Astrocyte (in vitro differentiated cells and primary cell): ENCODE data around the gene FSTL4. TPM values are rescaled to one million over a fixed set of nuclear protein-coding genes. Genes with fewer than 3 reads are reported as not detected.

Experiments
- DNase-seq: peaks from one replicate; pipeline ENCODE4 v3.0.0-alpha.2; 2010; ENCODE audit warnings: low read depth
- FAIRE-seq: peaks from 2 replicates; lab custom pipeline; 2011; peaks lifted over from hg19 to GRCh38; lab: Jason Lieb, UNC
- H2AFZ ChIP-seq: 2 replicates; pipeline ENCODE4 v1.6.0; 2012; ENCODE audit warnings: low read depth, low read length, inconsistent platforms
- H3K27ac ChIP-seq: 2 replicates; pipeline ENCODE4 v1.5.1; 2011; ENCODE audit warnings: low read depth, low read length, inconsistent platforms
- H3K27me3 ChIP-seq: 2 replicates; pipeline ENCODE4 v1.6.0; 2011; ENCODE audit warnings: low read length, inconsistent platforms; ENCODE audit not compliant: insufficient read depth
- H3K36me3 ChIP-seq: 2 replicates; pipeline ENCODE4 v1.5.1; 2011; ENCODE audit warnings: low read length, inconsistent platforms; ENCODE audit not compliant: insufficient read depth
- H3K4me1 ChIP-seq: 2 replicates; pipeline ENCODE4 v1.5.1; 2011; ENCODE audit warnings: low read length, inconsistent platforms; ENCODE audit not compliant: insufficient read depth
- H3K4me2 ChIP-seq: 2 replicates; pipeline ENCODE4 v1.6.0; 2012; ENCODE audit warnings: low read length, inconsistent platforms
- H3K4me3 ChIP-seq: 2 replicates; pipeline ENCODE4 v1.5.1; 2011; ENCODE audit warnings: low read depth, mild to moderate bottlenecking, low read length, inconsistent platforms; ENCODE audit not compliant: insufficient read depth
- H3K79me2 ChIP-seq: 2 replicates; pipeline ENCODE4 v1.6.0; 2012; ENCODE audit warnings: mild to moderate bottlenecking, low read length, inconsistent platforms; ENCODE audit not compliant: insufficient read depth
- H3K9ac ChIP-seq: 2 replicates; pipeline ENCODE4 v1.6.0; 2012; ENCODE audit warnings: mild to moderate bottlenecking, low read length, inconsistent platforms
- H3K9me3 ChIP-seq: 2 replicates; pipeline ENCODE4 v1.5.1; 2012; ENCODE audit warnings: low read depth, mild to moderate bottlenecking, low read length, inconsistent platforms; ENCODE audit not compliant: insufficient read depth
- H4K20me1 ChIP-seq: 2 replicates; pipeline ENCODE4 v1.6.0; 2012; ENCODE audit warnings: low read length, inconsistent platforms; ENCODE audit not compliant: insufficient read depth
- H3K27ac Mint-ChIP-seq: one replicate; pipeline ENCODE4 v1.8.0; 2021; ENCODE audit warnings: mild to moderate bottlenecking, mixed read lengths; ENCODE audit not compliant: unreplicated experiment
- H3K27me3 Mint-ChIP-seq: one replicate; pipeline ENCODE4 v1.8.0; 2021; ENCODE audit warnings: low read depth, mixed read lengths; ENCODE audit not compliant: unreplicated experiment
- H3K36me3 Mint-ChIP-seq: one replicate; pipeline ENCODE4 v1.8.0; 2021; ENCODE audit warnings: low read depth, mixed read lengths; ENCODE audit not compliant: unreplicated experiment
- H3K4me1 Mint-ChIP-seq: one replicate; pipeline ENCODE4 v1.8.0; 2021; ENCODE audit warnings: low read depth, mixed read lengths; ENCODE audit not compliant: unreplicated experiment
- H3K4me3 Mint-ChIP-seq: one replicate; pipeline ENCODE4 v1.8.0; 2021; ENCODE audit warnings: mild to moderate bottlenecking, moderate library complexity, mixed read lengths; ENCODE audit not compliant: unreplicated experiment
- H3K9me3 Mint-ChIP-seq: one replicate; pipeline ENCODE4 v1.8.0; 2021; ENCODE audit warnings: mild to moderate bottlenecking, mixed read lengths; ENCODE audit not compliant: unreplicated experiment
- CTCF ChIP-seq: IDR thresholded peaks from 2 replicates; pipeline ENCODE4 v1.5.1; 2011; ENCODE audit warnings: low read depth, mild to moderate bottlenecking, inconsistent platforms, low read length, moderate library complexity; ENCODE audit not compliant: insufficient read depth
- EZH2 ChIP-seq: IDR thresholded peaks from 2 replicates; pipeline ENCODE4 v1.6.1; 2012; ENCODE audit warnings: mild to moderate bottlenecking, low read length, inconsistent platforms; ENCODE audit not compliant: insufficient read depth
- total RNA-seq: library from RNA; stranded (reverse); gene quantifications from 2 replicates; pipeline ENCODE4 v1.2.1, GENCODE V29; 2021

Gene FSTL4
- total RNA-seq, 1 donor from 2014 or later: not detected

GRCh38 chr5:133214153-133214820, 398.1 kb downstream of the FSTL4 start:
- Histone ChIP-seq H3K4me2 (no peak overlapping the region), H3K27me3 (no peaks in the 10 kb centered on the region), H3K4me1 (no peaks in the 10 kb centered on the region), H3K9ac (no peak overlapping the region), H3K9me3 (no peaks in the 10 kb centered on the region), H3K79me2 (no peaks in the 10 kb centered on the region), H3K4me3 (no peak overlapping the region), H4K20me1 (no peaks in the 10 kb centered on the region), H2AFZ (no peak overlapping the region), H3K27ac (no peak overlapping the region), H3K36me3 (no peaks in the 10 kb centered on the region)
- no peaks in the 10 kb centered on the region for H3K4me1 Mint-ChIP-seq
- H3K4me3 Mint-ChIP-seq: no peak overlapping the region
- peaks cover 2% of the 10 kb centered on the region for H3K9me3 Mint-ChIP-seq
- H3K36me3 Mint-ChIP-seq: no peaks in the 10 kb centered on the region
- FAIRE-seq (no peak), DNase-seq (no peak)
- no peak for TF ChIP-seq CTCF
- TF ChIP-seq EZH2: no peak
- peaks cover 21% of the 10 kb centered on the region for H3K27me3 Mint-ChIP-seq
- H3K27ac Mint-ChIP-seq: no peak overlapping the region

- Histone ChIP-seq H3K4me2 (no peak overlapping the region), H3K9ac (no peak overlapping the region), H2AFZ (no peak overlapping the region), H3K27me3 (peaks cover 2% of the 10 kb centered on the region), H3K27ac (no peak overlapping the region), H3K4me1 (peaks cover 2% of the 10 kb centered on the region), H4K20me1 (no peaks in the 10 kb centered on the region), H3K79me2 (no peaks in the 10 kb centered on the region), H3K4me3 (no peak overlapping the region), H3K36me3 (no peaks in the 10 kb centered on the region), H3K9me3 (no peaks in the 10 kb centered on the region)
- Mint-ChIP-seq H3K27ac (no peak overlapping the region), H3K9me3 (peaks cover 2% of the 10 kb centered on the region), H3K27me3 (peaks cover 33% of the 10 kb centered on the region), H3K4me1 (peaks cover 10% of the 10 kb centered on the region), H3K36me3 (peaks cover 4% of the 10 kb centered on the region), H3K4me3 (no peak overlapping the region)
- FAIRE-seq (no peak), DNase-seq (no peak)
- TF ChIP-seq CTCF (no peak), EZH2 (no peak)
These were observed 406.7 kb downstream of the FSTL4 start for GRCh38 chr5:133205649-133206048.

- Histone ChIP-seq H2AFZ (no peak overlapping the region), H3K4me2 (no peak overlapping the region), H4K20me1 (no peaks in the 10 kb centered on the region), H3K79me2 (no peaks in the 10 kb centered on the region), H3K4me3 (no peak overlapping the region), H3K27me3 (peaks cover 2% of the 10 kb centered on the region), H3K9me3 (no peaks in the 10 kb centered on the region), H3K36me3 (no peaks in the 10 kb centered on the region), H3K9ac (no peak overlapping the region), H3K4me1 (peaks cover 2% of the 10 kb centered on the region), H3K27ac (no peak overlapping the region)
- TF ChIP-seq EZH2: no peak
- peaks cover 2% of the 10 kb centered on the region for H3K9me3 Mint-ChIP-seq
- peaks cover 4% of the 10 kb centered on the region for H3K36me3 Mint-ChIP-seq
- FAIRE-seq (no peak), DNase-seq (peak; percentile 22)
- peaks cover 10% of the 10 kb centered on the region for H3K4me1 Mint-ChIP-seq
- H3K27me3 Mint-ChIP-seq: peaks cover 38% of the 10 kb centered on the region
- no peak overlapping the region for H3K4me3 Mint-ChIP-seq
- H3K27ac Mint-ChIP-seq: no peak overlapping the region
These were observed 407.1 kb downstream of the FSTL4 start for GRCh38 chr5:133205204-133205603.
